ENCODE data around the gene PPP1R17.

PPP1R17 gene

GRCh38 chr7:31687024-31687748 is at the start of gene PPP1R17:
Gene PPP1R17 (plus strand): TSS chr7:31687215. CDS start chr7:31692442, 5,227 bp downstream.
- FAIRE-seq: no peak

GRCh38 chr7:31640381-31640780 is 46.6 kb upstream of the PPP1R17 start:
- FAIRE-seq: no peak

DNA sequence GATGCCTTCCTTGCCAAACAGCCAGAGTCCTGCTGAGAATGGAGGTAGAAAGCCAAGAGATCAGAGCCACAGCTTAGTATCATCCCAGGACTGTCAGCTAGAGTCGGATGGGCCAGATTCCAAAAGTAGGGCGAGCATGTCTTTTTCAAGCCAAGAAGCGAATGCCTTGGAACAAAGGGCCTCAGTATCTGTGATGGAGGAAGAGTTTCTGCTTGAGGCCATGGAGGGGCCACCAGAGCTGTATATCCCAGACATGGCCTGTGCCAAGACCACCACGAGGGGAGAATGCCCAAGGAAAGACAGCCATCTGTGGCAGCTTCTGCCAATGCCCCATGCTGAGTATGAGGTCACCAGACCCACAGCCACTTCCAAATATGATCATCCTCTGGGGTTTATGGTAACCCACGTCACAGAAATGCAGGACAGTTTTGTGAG is 44.3 kb upstream of the PPP1R17 start:
- no peak for FAIRE-seq

- no peak for FAIRE-seq
Measured at GRCh38 chr7:31646942-31647341, 40.1 kb upstream of the PPP1R17 start.

DNA sequence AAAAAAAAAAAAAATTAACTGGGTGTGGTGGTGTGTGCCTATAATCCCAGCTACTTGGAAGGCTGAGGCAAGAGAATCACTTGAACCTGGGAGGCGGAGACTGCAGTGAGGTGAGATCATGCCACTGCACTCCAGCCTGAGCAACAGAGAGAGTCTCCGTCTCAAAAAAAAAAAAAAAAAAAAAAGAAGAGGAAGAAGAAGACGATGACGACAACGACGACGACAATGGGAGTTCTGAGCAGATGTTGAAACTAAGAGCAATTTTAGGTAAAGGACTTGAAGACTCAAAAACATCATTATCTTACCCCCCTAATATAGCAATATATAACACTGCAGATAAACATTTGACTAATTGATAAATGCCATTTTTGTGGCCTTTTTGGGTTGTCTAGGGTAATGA is 39.5 kb upstream of the PPP1R17 start:
- no peak for FAIRE-seq

DNA sequence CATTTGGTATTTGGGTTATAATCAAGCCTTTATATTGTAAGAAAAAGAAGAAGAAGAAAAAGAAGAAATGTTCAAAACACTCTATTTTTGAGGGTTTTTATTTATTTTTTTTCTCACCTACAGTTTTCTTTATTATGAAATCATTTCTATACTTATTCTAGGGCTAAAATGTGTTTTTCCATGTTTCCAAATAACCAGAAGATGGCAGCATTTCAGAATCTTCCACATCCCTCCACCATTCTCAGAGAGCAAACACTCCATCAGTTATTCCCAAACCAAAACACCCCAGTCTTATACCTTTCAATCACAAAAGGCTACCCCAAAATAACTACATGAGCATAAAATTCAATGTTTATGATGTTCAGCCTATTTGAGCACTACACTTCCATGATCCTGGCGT is 38.7 kb upstream of the PPP1R17 start:
- FAIRE-seq: no peak

GRCh38 chr7:31648880-31649279 is 38.1 kb upstream of the PPP1R17 start:
- no peak for FAIRE-seq

GRCh38 chr7:31651234-31652062 is 35.6 kb upstream of the PPP1R17 start:
- no peak for FAIRE-seq

DNA sequence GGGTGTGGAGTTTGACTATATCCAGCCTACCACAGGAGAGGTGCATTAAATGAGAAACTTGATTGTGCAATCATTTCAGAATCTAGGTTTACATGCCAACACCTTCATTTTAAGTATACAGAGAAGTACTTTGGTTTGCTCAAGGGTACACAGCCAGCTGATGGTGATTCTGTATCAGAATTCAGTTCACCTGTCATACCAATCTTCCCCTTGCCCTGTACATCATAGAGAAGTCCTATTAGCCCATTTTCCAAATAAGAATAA is 35.0 kb upstream of the PPP1R17 start:
- FAIRE-seq: no peak

- no peak for FAIRE-seq
Measured at GRCh38 chr7:31663072-31663471, 23.9 kb upstream of the PPP1R17 start.

- no peak for FAIRE-seq
Measured at GRCh38 chr7:31664890-31665289, 22.1 kb upstream of the PPP1R17 start.

DNA sequence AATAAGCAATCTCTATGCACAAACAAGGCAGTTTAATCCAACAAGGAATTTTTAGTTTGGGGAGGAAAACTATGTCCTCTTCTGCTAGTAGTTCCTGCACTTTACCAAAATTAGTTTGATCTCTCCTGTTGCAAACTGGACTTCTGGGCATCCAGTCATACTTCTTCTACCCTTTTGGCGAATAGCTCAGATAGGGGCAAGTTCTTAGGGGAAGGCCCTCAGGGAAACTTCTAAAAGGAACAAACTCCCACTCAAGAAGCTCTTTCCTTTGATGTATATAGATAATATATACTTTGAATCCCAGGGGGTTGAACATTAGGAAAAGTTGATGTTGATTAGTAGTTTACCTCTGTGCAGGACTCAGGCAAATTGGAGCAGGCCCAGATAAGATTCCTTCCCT is 21.5 kb upstream of the PPP1R17 start:
- FAIRE-seq: no peak

- no peak for FAIRE-seq
Measured at GRCh38 chr7:31669461-31669860, 17.6 kb upstream of the PPP1R17 start.

- FAIRE-seq: no peak
Measured at GRCh38 chr7:31679574-31680305, 7.3 kb upstream of the PPP1R17 start.

- no peak for FAIRE-seq
Measured at GRCh38 chr7:31683445-31684225, 3.4 kb upstream of the PPP1R17 start.

DNA sequence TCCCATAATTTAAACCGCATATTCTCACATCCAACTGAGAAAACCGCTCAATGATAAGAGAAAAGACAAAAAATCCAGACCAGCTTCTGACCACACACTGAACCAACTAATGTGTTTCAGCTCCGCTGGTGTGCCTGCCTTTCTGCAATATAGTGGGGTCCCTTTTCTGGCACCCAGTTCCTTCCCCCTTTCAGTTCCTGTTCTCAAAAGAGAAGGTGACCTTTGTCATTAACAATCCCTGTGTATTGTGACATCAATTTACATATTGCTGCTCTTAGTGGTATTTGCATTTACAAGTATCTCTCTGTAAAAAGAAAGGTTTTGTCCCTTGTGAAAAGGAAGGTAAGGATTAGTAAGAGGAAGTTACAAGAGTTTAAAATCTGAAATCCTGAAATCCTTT is 1.4 kb downstream of the PPP1R17 start:
- FAIRE-seq: no peak

DNA sequence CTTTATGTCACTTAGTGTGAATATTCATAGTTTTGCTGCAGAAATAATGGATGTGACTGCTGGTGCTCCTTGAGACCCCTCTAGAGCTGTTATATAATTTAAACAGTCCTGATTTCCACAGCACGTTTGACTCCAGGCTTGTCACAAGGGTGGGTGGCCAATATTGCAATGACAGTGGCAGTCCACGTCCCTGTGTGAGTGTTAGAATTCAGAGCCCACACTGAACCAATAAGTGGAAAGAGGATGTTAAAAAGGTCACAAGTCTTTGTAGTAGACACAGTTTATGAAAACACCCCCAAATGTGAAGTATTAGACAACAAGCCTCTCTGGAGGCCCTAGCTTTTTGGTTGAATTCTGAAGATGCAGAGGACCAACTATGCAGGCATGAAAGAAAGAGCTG is 2.0 kb downstream of the PPP1R17 start:
- FAIRE-seq: no peak

GRCh38 chr7:31690935-31691334 is 3.9 kb downstream of the PPP1R17 start:
- FAIRE-seq: no peak

DNA sequence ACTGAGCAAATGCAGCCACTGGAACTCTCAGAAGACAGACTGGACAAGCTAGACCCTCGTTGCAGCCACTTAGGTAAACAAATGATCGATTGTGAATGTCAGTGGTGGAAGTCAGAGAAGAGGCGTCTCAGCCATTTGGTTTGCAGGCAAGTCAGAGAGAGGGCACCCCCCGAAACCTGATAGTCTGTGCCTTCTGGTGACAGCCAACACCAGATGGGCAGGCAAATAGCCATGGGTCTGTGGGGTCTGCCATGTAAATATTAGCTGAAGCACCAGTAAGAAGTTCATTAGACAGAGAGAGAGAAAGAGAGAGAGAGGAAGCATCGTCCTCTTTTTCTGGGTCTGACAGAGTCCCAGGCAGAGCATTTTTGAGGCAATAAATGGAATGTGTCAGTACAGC is 5.4 kb downstream of the PPP1R17 start:
- no peak for FAIRE-seq

- no peak for FAIRE-seq
Measured at GRCh38 chr7:31692871-31693270, 5.9 kb downstream of the PPP1R17 start.

GRCh38 chr7:31695859-31696614 is 9.0 kb downstream of the PPP1R17 start:
- no peak for FAIRE-seq

- no peak for FAIRE-seq
Measured at GRCh38 chr7:31699050-31699449, 12.0 kb downstream of the PPP1R17 start.

Measured in TTC549 (cell line).